ENCODE measurements around the gene NUAK1.

NUAK1 gene

GRCh38 chr12:106029532-106029931 lies 109.2 kb downstream of the NUAK1 start:
- TF ChIP-seq CTCF (IDR thresholded peaks at IDR 0.05; ENCODE audit: insufficient read depth, missing control alignments), result no peak
- FAIRE-seq (no peak), DNase-seq (ENCODE audit: insufficient read length, low spot score) (no peak)

GRCh38 chr12:106027911-106028310 lies 110.8 kb downstream of the NUAK1 start:
- no peak for TF ChIP-seq CTCF (IDR thresholded peaks at IDR 0.05; ENCODE audit: insufficient read depth, missing control alignments)
- no peak for FAIRE-seq
- no peak for DNase-seq (ENCODE audit: insufficient read length, low spot score)

GRCh38 chr12:106027286-106027685 lies 111.5 kb downstream of the NUAK1 start:
- DNase-seq (ENCODE audit: insufficient read length, low spot score), result no peak
- FAIRE-seq, result no peak
- no peak for TF ChIP-seq CTCF (IDR thresholded peaks at IDR 0.05; ENCODE audit: insufficient read depth, missing control alignments)

GRCh38 chr12:106025129-106025528 lies 113.6 kb downstream of the NUAK1 start:
- DNase-seq (ENCODE audit: insufficient read length, low spot score), result no peak
- no peak for TF ChIP-seq CTCF (IDR thresholded peaks at IDR 0.05; ENCODE audit: insufficient read depth, missing control alignments)
- no peak for FAIRE-seq

GRCh38 chr12:106023039-106023438 lies 115.7 kb downstream of the NUAK1 start:
- no peak for FAIRE-seq
- no peak for TF ChIP-seq CTCF (IDR thresholded peaks at IDR 0.05; ENCODE audit: insufficient read depth, missing control alignments)
- no peak for DNase-seq (ENCODE audit: insufficient read length, low spot score)

- TF ChIP-seq CTCF (IDR thresholded peaks at IDR 0.05; ENCODE audit: insufficient read depth, missing control alignments), result no peak
- DNase-seq (ENCODE audit: insufficient read length, low spot score), result no peak
- FAIRE-seq, result no peak
Measured at GRCh38 chr12:106022568-106023012, 116.2 kb downstream of the NUAK1 start.

- no peak for FAIRE-seq
- DNase-seq (ENCODE audit: insufficient read length, low spot score), result no peak
- TF ChIP-seq CTCF (IDR thresholded peaks at IDR 0.05; ENCODE audit: insufficient read depth, missing control alignments), result no peak
Measured at GRCh38 chr12:106021516-106021915, 117.2 kb downstream of the NUAK1 start.
